DOHH2 (cell line): ENCODE data around the gene CNTNAP5.

ENCODE experiments used
- H3F3A ChIP-seq: fragments of 200-600 bp; sonication (generic), shearing (Covaris generic); 2 replicates; pipeline ENCODE4 v1.6.0; 2016; ENCODE audit warnings: antibody characterized with exemption, mild to moderate bottlenecking; ENCODE audit not compliant: control insufficient read depth, insufficient read depth
- H3K27ac ChIP-seq: fragments of 200-600 bp; sonication (generic); 2 replicates; pipeline ENCODE4 v1.5.1; 2014; ENCODE audit warnings: low read depth, mild to moderate bottlenecking, low read length, moderate library complexity
- H3K27me3 ChIP-seq: fragments of 200-600 bp; sonication (generic); 2 replicates; pipeline ENCODE4 v1.6.1; 2014; ENCODE audit warnings: mild to moderate bottlenecking, low read length, mixed read lengths; ENCODE audit not compliant: control insufficient read depth
- H3K36me3 ChIP-seq: fragments of 200-600 bp; sonication (generic); 2 replicates; pipeline ENCODE4 v1.6.1; 2014; ENCODE audit warnings: mild to moderate bottlenecking, low read length, moderate library complexity, mixed read lengths; ENCODE audit not compliant: control insufficient read depth
- H3K4me1 ChIP-seq: fragments of 200-600 bp; sonication (generic); 2 replicates; pipeline ENCODE4 v1.6.1; 2014; ENCODE audit warnings: mild to moderate bottlenecking, low read length, mixed read lengths; ENCODE audit not compliant: control insufficient read depth
- H3K4me2 ChIP-seq: fragments of 200-600 bp; sonication (generic); 2 replicates; pipeline ENCODE4 v1.6.0; 2014; ENCODE audit warnings: mild to moderate bottlenecking, low read length, moderate library complexity
- H3K4me3 ChIP-seq: fragments of 200-600 bp; sonication (generic); 2 replicates; pipeline ENCODE4 v1.5.1; 2014; ENCODE audit warnings: mild to moderate bottlenecking, low read length, mixed read lengths
- H3K79me2 ChIP-seq: fragments of 200-600 bp; sonication (generic); 2 replicates; pipeline ENCODE4 v1.6.1; 2014; ENCODE audit warnings: mild to moderate bottlenecking, low read length, mixed read lengths; ENCODE audit not compliant: control insufficient read depth
- H3K9me2 ChIP-seq: fragments of 200-600 bp; sonication (generic); replicated peaks from 2 replicates; pipeline ENCODE4 v1.6.1; 2014; ENCODE audit warnings: mild to moderate bottlenecking, low read length, mixed read lengths; ENCODE audit not compliant: control insufficient read depth
- H3K9me3 ChIP-seq: fragments of 200-600 bp; sonication (generic); 2 replicates; pipeline ENCODE4 v1.6.1; 2014; ENCODE audit warnings: antibody characterized with exemption, low read length, mixed read lengths; ENCODE audit not compliant: control insufficient read depth, insufficient read depth
- H4K20me1 ChIP-seq: fragments of 200-600 bp; sonication (generic); 2 replicates; pipeline ENCODE4 v1.6.0; 2014; ENCODE audit warnings: low read depth, mild to moderate bottlenecking, antibody characterized with exemption, low read length, moderate library complexity; ENCODE audit not compliant: control insufficient read depth, insufficient read depth
- EZH2phosphoT487 ChIP-seq: fragments of 200-600 bp; sonication (generic); IDR thresholded peaks from 2 replicates; pipeline ENCODE4 v1.6.1; 2017; ENCODE audit warnings: borderline replicate concordance, mild to moderate bottlenecking, antibody characterized with exemption, low read length, moderate library complexity, mixed read lengths
- TF ChIP-seq, protein P1 (sequence below): fragments of 200-600 bp; sonication (generic); IDR thresholded peaks from one replicate; pipeline ENCODE4 v1.5.1; 2014; ENCODE audit warnings: antibody characterized with exemption, mild to moderate bottlenecking, low read depth, low read length; ENCODE audit not compliant: poor library complexity, severe bottlenecking

Gene CNTNAP5

DNA sequence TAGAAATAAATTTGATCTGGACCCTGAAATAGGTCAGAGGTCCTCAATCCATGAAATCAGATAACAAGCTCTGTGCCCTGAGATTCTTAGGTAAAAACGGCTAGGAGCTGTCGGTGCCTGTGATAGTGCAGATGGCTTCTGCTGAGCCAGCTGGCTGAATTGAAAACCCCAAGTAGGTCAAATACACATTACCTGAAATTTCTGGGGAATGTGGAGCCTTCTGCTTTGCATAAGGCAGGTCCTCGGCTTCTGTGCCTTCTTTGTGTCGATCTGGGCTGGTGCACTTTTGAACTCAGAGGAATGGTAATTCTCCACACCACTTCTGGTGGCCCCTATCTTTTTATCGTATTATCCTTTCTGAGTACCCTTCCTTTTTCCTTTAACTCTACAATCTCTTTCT is 66.6 kb downstream of the CNTNAP5 start:
- no peaks in the 10 kb centered on the region for H3K27me3 ChIP-seq
- no peak overlapping the region for H3K27ac ChIP-seq
- no peaks in the 10 kb centered on the region for H3K4me1 ChIP-seq
- H3K4me2 ChIP-seq = no peak overlapping the region
- no peak overlapping the region for H3K4me3 ChIP-seq
- H3K9me2 ChIP-seq = no peaks in the 10 kb centered on the region
- no peaks in the 10 kb centered on the region for H3F3A ChIP-seq
- TF ChIP-seq EZH2phosphoT487 = no peak
- TF ChIP-seq, protein P1, sequence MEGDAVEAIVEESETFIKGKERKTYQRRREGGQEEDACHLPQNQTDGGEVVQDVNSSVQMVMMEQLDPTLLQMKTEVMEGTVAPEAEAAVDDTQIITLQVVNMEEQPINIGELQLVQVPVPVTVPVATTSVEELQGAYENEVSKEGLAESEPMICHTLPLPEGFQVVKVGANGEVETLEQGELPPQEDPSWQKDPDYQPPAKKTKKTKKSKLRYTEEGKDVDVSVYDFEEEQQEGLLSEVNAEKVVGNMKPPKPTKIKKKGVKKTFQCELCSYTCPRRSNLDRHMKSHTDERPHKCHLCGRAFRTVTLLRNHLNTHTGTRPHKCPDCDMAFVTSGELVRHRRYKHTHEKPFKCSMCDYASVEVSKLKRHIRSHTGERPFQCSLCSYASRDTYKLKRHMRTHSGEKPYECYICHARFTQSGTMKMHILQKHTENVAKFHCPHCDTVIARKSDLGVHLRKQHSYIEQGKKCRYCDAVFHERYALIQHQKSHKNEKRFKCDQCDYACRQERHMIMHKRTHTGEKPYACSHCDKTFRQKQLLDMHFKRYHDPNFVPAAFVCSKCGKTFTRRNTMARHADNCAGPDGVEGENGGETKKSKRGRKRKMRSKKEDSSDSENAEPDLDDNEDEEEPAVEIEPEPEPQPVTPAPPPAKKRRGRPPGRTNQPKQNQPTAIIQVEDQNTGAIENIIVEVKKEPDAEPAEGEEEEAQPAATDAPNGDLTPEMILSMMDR = no peak
- H3K36me3 ChIP-seq = no peaks in the 10 kb centered on the region
- H3K9me3 ChIP-seq = no peaks in the 10 kb centered on the region
- no peaks in the 10 kb centered on the region for H3K79me2 ChIP-seq
- H4K20me1 ChIP-seq = no peaks in the 10 kb centered on the region

DNA sequence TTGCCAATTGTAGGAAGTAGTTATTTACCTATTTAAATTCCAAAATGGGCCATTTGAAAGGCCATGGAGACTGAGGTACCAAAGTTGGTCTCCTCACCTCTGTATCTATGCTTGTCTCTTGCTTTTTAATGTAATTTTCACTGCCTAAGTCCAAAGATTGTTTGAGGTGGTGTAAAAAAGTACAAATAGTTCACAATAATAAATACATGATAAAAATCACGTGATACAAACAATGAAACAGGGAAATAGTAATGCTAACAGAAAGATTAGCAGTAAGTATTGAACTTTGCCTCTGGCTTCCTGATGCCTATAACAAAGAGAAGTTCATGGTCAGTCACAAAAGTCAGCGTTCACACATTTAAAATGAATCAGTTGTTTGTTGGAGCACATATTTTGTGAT is 67.6 kb downstream of the CNTNAP5 start:
- Histone ChIP-seq H3K4me2 (no peak overlapping the region), H3K27me3 (no peaks in the 10 kb centered on the region)
- no peak for TF ChIP-seq EZH2phosphoT487
- TF ChIP-seq, protein P1 = no peak

DNA sequence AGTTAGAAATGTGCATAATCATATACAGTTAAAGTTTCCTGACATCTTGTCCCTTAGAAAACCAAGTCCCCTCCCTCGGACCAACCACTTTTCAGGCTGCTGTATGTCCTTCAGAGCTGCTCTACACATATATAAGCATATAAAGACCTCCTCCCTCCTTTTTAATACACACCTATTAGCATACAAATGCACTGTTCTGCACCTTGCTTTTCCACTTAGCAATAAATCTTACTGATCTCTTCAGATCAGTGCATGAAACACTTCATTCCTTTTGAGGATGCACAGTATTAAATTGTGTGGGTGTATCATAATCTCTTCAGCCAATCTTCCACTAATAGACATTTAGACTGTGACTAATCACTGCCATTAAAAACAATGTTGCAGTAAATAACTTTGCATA is 79.8 kb downstream of the CNTNAP5 start:
- H3K4me3 ChIP-seq = no peak overlapping the region
- no peaks in the 10 kb centered on the region for H3F3A ChIP-seq
- no peak overlapping the region for H3K27ac ChIP-seq
- no peaks in the 10 kb centered on the region for H3K4me1 ChIP-seq
- TF ChIP-seq, protein P1 = no peak
- TF ChIP-seq EZH2phosphoT487 = no peak
- no peaks in the 10 kb centered on the region for H3K79me2 ChIP-seq
- no peaks in the 10 kb centered on the region for H3K9me2 ChIP-seq
- no peaks in the 10 kb centered on the region for H3K9me3 ChIP-seq
- no peaks in the 10 kb centered on the region for H4K20me1 ChIP-seq
- no peaks in the 10 kb centered on the region for H3K36me3 ChIP-seq
- H3K4me2 ChIP-seq = no peak overlapping the region
- H3K27me3 ChIP-seq = no peaks in the 10 kb centered on the region

More for the DNA sequence above, 67.6 kb downstream of the CNTNAP5 start:
- no peaks in the 10 kb centered on the region for H3K79me2 ChIP-seq
- no peak overlapping the region for H3K27ac ChIP-seq
- no peaks in the 10 kb centered on the region for H3K9me3 ChIP-seq
- no peak overlapping the region for H3K4me3 ChIP-seq
- H3K4me1 ChIP-seq = no peaks in the 10 kb centered on the region
- H3K36me3 ChIP-seq = no peaks in the 10 kb centered on the region
- no peaks in the 10 kb centered on the region for H4K20me1 ChIP-seq
- H3F3A ChIP-seq = no peaks in the 10 kb centered on the region
- H3K9me2 ChIP-seq = no peaks in the 10 kb centered on the region

DNA sequence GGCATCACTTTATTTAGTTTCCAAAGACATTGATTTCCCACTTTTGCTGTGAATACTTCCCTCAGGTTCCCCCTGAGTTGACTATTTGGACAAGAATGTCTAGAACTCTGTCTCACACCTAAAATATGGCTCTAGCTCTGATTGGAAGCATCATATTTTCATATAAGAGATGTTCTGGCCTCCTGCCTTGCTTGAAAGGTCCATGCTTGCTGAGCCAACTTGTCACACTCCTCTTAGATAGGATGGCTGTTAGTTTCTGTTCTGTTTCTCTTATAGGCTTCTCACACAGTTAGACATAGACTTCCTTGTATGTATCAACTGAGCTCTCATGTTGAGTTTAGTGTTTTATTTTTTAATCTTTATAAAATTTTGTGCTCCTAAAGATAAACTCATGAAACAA is 87.1 kb downstream of the CNTNAP5 start:
- H3K4me1 ChIP-seq = no peaks in the 10 kb centered on the region
- no peaks in the 10 kb centered on the region for H3K79me2 ChIP-seq
- no peaks in the 10 kb centered on the region for H3F3A ChIP-seq
- no peaks in the 10 kb centered on the region for H3K9me3 ChIP-seq
- H3K27ac ChIP-seq = no peak overlapping the region
- no peaks in the 10 kb centered on the region for H4K20me1 ChIP-seq
- no peak overlapping the region for H3K4me3 ChIP-seq
- H3K9me2 ChIP-seq = no peaks in the 10 kb centered on the region
- TF ChIP-seq EZH2phosphoT487 = no peak
- TF ChIP-seq, protein P1 = no peak
- H3K36me3 ChIP-seq = no peaks in the 10 kb centered on the region
- no peak overlapping the region for H3K4me2 ChIP-seq
- H3K27me3 ChIP-seq = no peaks in the 10 kb centered on the region
